Measurements from ENCODE around the gene ASIC2. TPM values are rescaled to one million over a fixed set of nuclear protein-coding genes. Genes with fewer than 3 reads are reported as not detected.

ASIC2 gene
- total RNA-seq, 1 experiment from 2014 or later = 0.74 TPM

DNA sequence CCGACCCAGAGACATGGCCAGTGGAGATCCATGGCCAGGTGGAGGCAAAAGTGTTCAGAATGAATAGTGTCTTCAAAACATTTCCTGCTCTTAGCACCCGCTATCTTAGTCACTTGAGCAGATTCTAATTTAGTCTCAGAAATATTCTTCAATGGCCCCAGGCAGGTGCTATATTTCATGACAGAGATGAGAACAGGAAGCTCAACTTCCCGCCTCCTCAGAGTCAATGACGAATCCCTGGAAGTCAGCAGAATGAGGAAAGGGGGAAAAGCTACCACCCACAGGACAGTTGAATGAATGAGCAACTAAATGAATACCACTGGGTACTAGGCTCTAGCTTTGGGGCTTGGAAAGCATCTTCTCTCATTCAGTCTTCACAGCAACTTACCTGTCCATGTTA lies 147.2 kb downstream of the ASIC2 start:
- no peak for DNase-seq
- Mint-ChIP-seq H3K27ac (no peak overlapping the region), H3K36me3 (ENCODE audit: insufficient read depth in 1 of 3, low read depth in 3 of 3) (no peaks in the 10 kb centered on the region), H3K4me3 (no peak overlapping the region), H3K4me1 (peaks cover 3 to 4% of the 10 kb centered on the region in 2 experiments), H3K27me3 (ENCODE audit: low read depth) (peaks cover 23% of the 10 kb centered on the region), H3K9me3 (no peaks in the 10 kb centered on the region)
- Histone ChIP-seq H2BK5ac (ENCODE audit: insufficient read length, low read length) (no peak overlapping the region), H4K5ac (ENCODE audit: insufficient read length, low read depth, low read length) (no peak overlapping the region), H3K4ac (ENCODE audit: low read depth, low read length) (no peak overlapping the region), H3K23me2 (ENCODE audit: insufficient read length, low read depth, low read length, poor library complexity, severe bottlenecking) (no peaks in the 10 kb centered on the region), H2BK120ac (ENCODE audit: low read depth, low read length, poor library complexity, severe bottlenecking) (no peak overlapping the region), H4K8ac (replicated peaks; ENCODE audit: insufficient read length, low read depth, low read length) (no peak overlapping the region), H3K4me2 (ENCODE audit: insufficient read depth, insufficient read length, low read length) (no peak overlapping the region), H3K9me3 (ENCODE audit: control insufficient read depth, low read depth, low read length) (no peaks in the 10 kb centered on the region), H2BK20ac (ENCODE audit: low read depth, low read length, poor library complexity, severe bottlenecking) (no peak overlapping the region), H3K79me2 (ENCODE audit: insufficient read depth, low read length) (no peaks in the 10 kb centered on the region), H4K91ac (ENCODE audit: insufficient read length, low read depth, low read length) (no peak overlapping the region), H2AK5ac (ENCODE audit: insufficient read length, low read length) (no peak overlapping the region), H3K18ac (ENCODE audit: insufficient read length, low read depth, low read length) (no peak overlapping the region), H4K20me1 (ENCODE audit: control insufficient read depth, insufficient read depth, insufficient read length) (no peaks in the 10 kb centered on the region), H3T11ph (ENCODE audit: low read length) (no peak overlapping the region), H2BK12ac (ENCODE audit: insufficient read length, low read depth, low read length) (no peak overlapping the region), H3K23ac (ENCODE audit: insufficient read length, low read depth, low read length) (no peak overlapping the region), H3K14ac (ENCODE audit: insufficient read depth, low read length) (no peak overlapping the region), H3K27ac (ENCODE audit: insufficient read length, low read depth, low read length) (no peak overlapping the region), H3K56ac (ENCODE audit: insufficient read length, low read depth, low read length) (no peak overlapping the region), H3K79me1 (ENCODE audit: insufficient read depth, low read depth, low read length, poor library complexity, severe bottlenecking) (no peaks in the 10 kb centered on the region), H2AFZ (ENCODE audit: low read length) (no peak overlapping the region), H2BK15ac (ENCODE audit: low read depth, low read length) (no peak overlapping the region), H3K27me3 (ENCODE audit: insufficient read depth, low read length) (no peaks in the 10 kb centered on the region), H3K9ac (ENCODE audit: extremely low read depth, insufficient read length, low read length) (no peak overlapping the region), H3K4me1 (ENCODE audit: insufficient read depth, low read length) (no peaks in the 10 kb centered on the region)
- WGBS (ENCODE audit: extremely low coverage, insufficient read length, low lambda C conversion rate) = no CpG with 5 or more reads among the region's 4 CpGs
- no peak for TF ChIP-seq CTCF (conservative IDR thresholded peaks at IDR 0.05)

Measured in H9 (cell line).